Skeletal muscle tissue (tissue), 4 donors: ENCODE results near the gene RTN3. TPM values are rescaled to one million over a fixed set of nuclear protein-coding genes. Genes with fewer than 3 reads are reported as not detected.

Experiments
- H3K27ac ChIP-seq: one replicate; pipeline ENCODE4 v1.7.0; 2013; ENCODE audit warnings: mild to moderate bottlenecking, low read depth, low read length, inconsistent platforms
- H3K27me3 ChIP-seq, 3 donors: one replicate each; pipeline ENCODE4 v1.7.0; 2013; ENCODE audit warnings: low read length in 3 of 3; ENCODE audit not compliant: control insufficient read depth in 3 of 3, insufficient read depth in 3 of 3
- H3K36me3 ChIP-seq, 3 donors: one replicate each; pipeline ENCODE4 v1.7.0; 2013; ENCODE audit warnings: low read length in 3 of 3; ENCODE audit not compliant: control insufficient read depth in 3 of 3, insufficient read depth in 3 of 3
- H3K4me1 ChIP-seq, 3 donors: one replicate each; pipeline ENCODE4 v1.7.0; 2013; ENCODE audit warnings: low read length in 3 of 3, mild to moderate bottlenecking in 3 of 3; ENCODE audit not compliant: control insufficient read depth in 3 of 3, insufficient read depth in 3 of 3
- H3K4me3 ChIP-seq, 3 donors: one replicate each; pipeline ENCODE4 v1.7.0; 2013; ENCODE audit warnings: low read length in 3 of 3
- H3K9ac ChIP-seq, 3 donors: one replicate each; pipeline ENCODE4 v1.7.0; 2013; ENCODE audit warnings: low read length in 3 of 3, mild to moderate bottlenecking in 3 of 3, moderate library complexity in 2 of 3, low read depth in 1 of 3
- H3K9me3 ChIP-seq, 3 donors: one replicate each; pipeline ENCODE4 v1.7.0; 2013; ENCODE audit warnings: low read length in 3 of 3; ENCODE audit not compliant: control insufficient read depth in 3 of 3
- total RNA-seq: library from RNA; depleted of rRNA; stranded (reverse); fragments of >200 nt; gene quantifications from one replicate; pipeline ENCODE4 v1.2.3, GENCODE V29; 2014
- donor health status: Osteomylitis.

The RTN3 gene
- total RNA-seq, 1 donor from 2014 or later: 28.7 TPM

GRCh38 chr11:63736864-63737263 lies 55.6 kb downstream of the RTN3 start:
- Histone ChIP-seq H3K9ac (no peak overlapping the region), H3K9me3 (no peaks in the 10 kb centered on the region), H3K36me3 (no peaks in the 10 kb centered on the region), H3K27me3 (no peaks in the 10 kb centered on the region), H3K4me3 (no peak overlapping the region), H3K27ac (no peak overlapping the region), H3K4me1 (no peaks in the 10 kb centered on the region)

DNA sequence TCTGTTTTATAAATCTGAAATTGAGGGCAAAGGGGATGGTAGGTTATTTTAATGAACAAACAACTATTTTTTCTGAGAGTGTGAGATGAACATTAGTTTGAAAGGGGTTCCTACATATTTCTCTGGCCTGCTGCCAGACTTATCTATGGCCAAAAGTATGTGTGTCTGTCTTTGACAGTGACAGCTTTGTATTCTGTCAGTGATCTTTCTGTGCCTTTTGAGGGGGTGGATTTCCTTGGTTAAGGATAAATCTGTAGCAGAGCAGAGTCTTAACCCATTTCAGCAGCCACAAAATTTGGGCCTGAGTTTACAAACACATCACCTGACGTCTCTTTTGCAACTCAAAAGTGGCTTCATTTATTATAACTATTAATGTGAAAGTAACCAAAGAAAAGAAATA lies 56.4 kb downstream of the RTN3 start:
- no peaks in the 10 kb centered on the region for H3K36me3 ChIP-seq
- H3K27me3 ChIP-seq: no peaks in the 10 kb centered on the region
- H3K4me1 ChIP-seq: no peaks in the 10 kb centered on the region
- H3K27ac ChIP-seq: no peak overlapping the region
- no peak overlapping the region for H3K9ac ChIP-seq
- H3K9me3 ChIP-seq: no peaks in the 10 kb centered on the region
- no peak overlapping the region for H3K4me3 ChIP-seq

DNA sequence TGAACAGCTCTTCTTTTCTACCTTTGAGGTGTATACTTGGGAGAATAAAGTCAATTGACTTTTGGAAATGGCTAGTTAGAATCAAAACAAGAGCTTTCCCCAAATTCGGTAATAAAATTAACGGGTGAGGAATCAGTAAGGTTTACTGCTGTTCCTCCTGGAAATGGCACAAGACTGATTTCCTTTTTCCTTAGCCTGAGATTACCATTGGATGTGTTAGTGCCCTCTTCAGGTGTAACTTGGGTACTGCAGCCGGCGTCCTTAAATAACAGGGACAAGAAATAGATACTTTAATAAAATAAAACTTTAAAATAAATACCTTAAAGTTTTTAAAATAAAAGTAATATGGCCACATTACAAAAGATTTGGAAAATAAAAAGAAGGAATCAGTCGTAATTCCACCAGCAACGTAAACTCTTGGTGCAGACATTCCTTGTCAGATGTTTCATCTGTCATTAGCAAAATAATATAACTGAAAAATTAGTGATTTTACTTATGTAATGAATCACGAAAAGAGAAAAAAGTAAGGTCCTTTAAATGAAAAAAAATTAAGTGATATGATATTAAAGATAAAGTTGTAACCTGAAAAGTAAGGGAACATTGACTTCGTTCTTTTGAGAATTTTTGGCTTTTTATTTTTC lies 57.5 kb downstream of the RTN3 start:
- no peaks in the 10 kb centered on the region for H3K27me3 ChIP-seq
- no peaks in the 10 kb centered on the region for H3K9me3 ChIP-seq
- H3K36me3 ChIP-seq: no peaks in the 10 kb centered on the region
- no peak overlapping the region for H3K27ac ChIP-seq
- no peaks in the 10 kb centered on the region for H3K4me1 ChIP-seq
- no peak overlapping the region for H3K4me3 ChIP-seq
- no peak overlapping the region for H3K9ac ChIP-seq

DNA sequence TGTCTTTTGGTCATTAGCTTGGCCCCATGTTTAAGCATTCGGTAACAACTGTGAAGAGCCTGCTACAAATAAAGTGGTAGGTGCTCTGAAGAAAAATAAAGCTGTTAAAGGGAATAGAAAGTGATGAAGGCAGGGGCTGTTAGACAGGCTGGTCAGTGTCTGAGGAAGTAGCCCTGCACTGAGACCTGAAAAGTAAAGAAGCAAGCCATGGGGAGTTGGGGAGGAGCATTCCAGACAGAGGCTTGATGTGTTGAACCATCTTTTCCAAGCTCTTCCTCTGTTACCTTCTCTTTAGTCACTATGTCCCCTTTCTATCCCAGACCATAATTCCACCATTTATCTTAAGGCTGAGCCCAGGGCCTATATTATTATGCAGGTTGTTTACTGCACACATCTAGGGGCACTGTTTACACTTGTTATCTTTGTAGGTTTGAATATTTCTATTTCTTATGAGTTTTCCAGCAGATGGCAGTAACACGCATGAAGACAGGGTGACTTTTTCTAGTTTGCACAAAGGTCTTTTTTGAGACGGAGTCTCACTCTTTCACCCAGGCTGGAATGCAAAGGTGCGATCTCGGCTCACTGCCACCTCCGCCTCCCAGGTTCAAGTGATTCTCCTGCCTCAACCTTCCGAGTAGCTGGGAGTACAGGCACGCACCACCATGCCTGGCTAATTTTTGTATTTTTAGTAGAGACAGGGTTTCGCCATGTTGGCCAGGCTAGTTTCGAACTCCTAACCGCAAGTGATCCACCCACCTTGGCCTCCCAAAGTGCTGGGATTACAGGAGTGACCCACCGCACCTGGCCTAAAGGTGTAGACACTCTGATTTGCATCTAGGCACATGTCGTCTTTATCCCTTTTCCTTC lies 64.2 kb downstream of the RTN3 start:
- Histone ChIP-seq H3K4me1 (no peaks in the 10 kb centered on the region), H3K36me3 (peaks cover 0 to 9% (median 0%) of the 10 kb centered on the region in 3 donors), H3K9ac (no peak overlapping the region), H3K27me3 (no peaks in the 10 kb centered on the region), H3K4me3 (no peak overlapping the region), H3K9me3 (no peaks in the 10 kb centered on the region), H3K27ac (no peak overlapping the region)

DNA sequence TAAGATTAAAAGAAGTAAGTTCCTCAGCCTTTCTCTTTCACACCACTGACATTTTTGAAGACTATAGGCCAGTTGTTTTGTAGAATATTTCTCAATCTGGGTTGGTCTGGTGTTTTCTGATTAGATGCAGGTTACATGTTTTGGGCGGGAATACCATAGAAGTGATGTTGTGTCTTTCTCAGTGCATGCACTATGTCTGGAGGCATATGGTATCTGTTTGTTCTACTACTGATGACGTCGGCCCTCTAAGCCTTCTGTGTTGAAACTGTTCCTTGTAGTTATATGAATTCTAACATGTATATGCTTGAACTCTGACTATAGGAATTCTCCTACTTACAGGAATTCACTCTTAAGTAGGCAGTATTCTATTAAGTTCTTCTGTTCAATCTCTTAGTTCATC lies 65.7 kb downstream of the RTN3 start:
- Histone ChIP-seq H3K27ac (no peak overlapping the region), H3K27me3 (no peaks in the 10 kb centered on the region)

DNA sequence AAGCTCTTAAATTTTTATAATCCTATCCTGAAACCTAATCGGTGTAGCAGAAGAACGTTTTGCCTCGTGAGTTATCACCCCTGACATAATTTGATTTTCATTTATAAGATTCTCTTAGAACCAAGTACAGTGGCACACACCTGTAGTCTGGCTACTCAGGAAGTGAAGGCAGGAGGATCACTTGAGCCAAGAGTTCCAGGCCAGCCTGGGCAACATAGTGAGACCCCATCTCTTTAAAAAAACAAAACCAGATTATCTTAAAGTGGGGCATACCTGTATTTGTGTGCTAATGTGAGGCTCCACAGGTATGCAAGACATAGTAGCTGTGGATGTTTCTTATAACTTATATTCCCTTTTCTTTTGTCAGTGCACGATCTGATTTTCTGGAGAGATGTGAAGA lies 68.3 kb downstream of the RTN3 start:
- Histone ChIP-seq H3K4me3 (no peak overlapping the region), H3K27ac (no peak overlapping the region), H3K27me3 (no peaks in the 10 kb centered on the region), H3K4me1 (no peaks in the 10 kb centered on the region), H3K9me3 (no peaks in the 10 kb centered on the region), H3K36me3 (peaks cover 9 to 37% (median 14%) of the 10 kb centered on the region in 3 donors), H3K9ac (no peak overlapping the region)

More for the DNA sequence above, 65.7 kb downstream of the RTN3 start:
- Histone ChIP-seq H3K9ac (no peak overlapping the region), H3K4me1 (no peaks in the 10 kb centered on the region), H3K9me3 (no peaks in the 10 kb centered on the region), H3K4me3 (no peak overlapping the region), H3K36me3 (peaks cover 3 to 19% (median 5%) of the 10 kb centered on the region in 3 donors)

GRCh38 chr11:63756919-63757761 lies 75.8 kb downstream of the RTN3 start:
- Histone ChIP-seq H3K9me3 (no peaks in the 10 kb centered on the region), H3K27ac (no peak overlapping the region), H3K36me3 (peaks cover 16 to 35% (median 27%) of the 10 kb centered on the region in 3 donors), H3K9ac (no peak overlapping the region), H3K4me1 (peaks cover 0 to 5% (median 3%) of the 10 kb centered on the region in 3 donors), H3K4me3 (no peak overlapping the region), H3K27me3 (no peaks in the 10 kb centered on the region)

- peaks cover 11 to 18% (median 18%) of the 10 kb centered on the region in 3 donors for H3K36me3 ChIP-seq
Measured at GRCh38 chr11:63760487-63761079, 79.3 kb downstream of the RTN3 start.

DNA sequence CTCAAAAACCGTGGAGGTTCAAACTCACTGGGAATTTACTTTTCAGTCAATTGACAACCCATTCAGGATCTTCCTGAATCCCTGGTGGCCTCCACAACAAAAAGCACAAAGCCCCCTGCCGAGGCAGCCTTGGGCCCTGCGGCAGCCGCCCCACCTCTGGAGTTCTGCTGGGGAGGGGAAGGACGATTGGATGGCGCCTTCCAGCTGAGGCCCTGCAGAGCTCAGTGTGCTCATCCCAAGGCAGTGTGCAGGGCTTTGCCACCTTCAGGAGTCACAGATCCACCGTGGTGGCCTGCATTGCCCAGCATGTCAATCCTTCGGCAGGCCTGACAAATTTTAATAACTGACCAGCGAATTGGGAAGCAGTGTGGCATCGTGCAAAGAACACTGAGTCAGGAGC lies 79.9 kb downstream of the RTN3 start:
- Histone ChIP-seq H3K9me3 (no peaks in the 10 kb centered on the region), H3K27me3 (no peaks in the 10 kb centered on the region), H3K27ac (no peak overlapping the region), H3K4me1 (peaks cover 3 to 14% (median 7%) of the 10 kb centered on the region in 3 donors), H3K9ac (peak overlapping the region in 1 of 3 donors; percentile 71), H3K36me3 (peaks cover 10 to 18% (median 15%) of the 10 kb centered on the region in 3 donors), H3K4me3 (no peak overlapping the region)

More at GRCh38 chr11:63760487-63761079, 79.3 kb downstream of the RTN3 start:
- no peak overlapping the region for H3K4me3 ChIP-seq
- peaks cover 3 to 14% (median 7%) of the 10 kb centered on the region in 3 donors for H3K4me1 ChIP-seq
- H3K9me3 ChIP-seq: no peaks in the 10 kb centered on the region
- H3K9ac ChIP-seq: no peak overlapping the region
- no peak overlapping the region for H3K27ac ChIP-seq
- no peaks in the 10 kb centered on the region for H3K27me3 ChIP-seq
